GM15510 (cell line): ENCODE results near the gene IFI6.

Source experiments
- POLR2A ChIP-seq: IDR thresholded peaks from 3 replicates; pipeline ENCODE4 v1.6.1; 2011; ENCODE audit warnings: borderline replicate concordance; ENCODE audit not compliant: insufficient read length; ENCODE audit errors: extremely low read depth

Gene IFI6

DNA sequence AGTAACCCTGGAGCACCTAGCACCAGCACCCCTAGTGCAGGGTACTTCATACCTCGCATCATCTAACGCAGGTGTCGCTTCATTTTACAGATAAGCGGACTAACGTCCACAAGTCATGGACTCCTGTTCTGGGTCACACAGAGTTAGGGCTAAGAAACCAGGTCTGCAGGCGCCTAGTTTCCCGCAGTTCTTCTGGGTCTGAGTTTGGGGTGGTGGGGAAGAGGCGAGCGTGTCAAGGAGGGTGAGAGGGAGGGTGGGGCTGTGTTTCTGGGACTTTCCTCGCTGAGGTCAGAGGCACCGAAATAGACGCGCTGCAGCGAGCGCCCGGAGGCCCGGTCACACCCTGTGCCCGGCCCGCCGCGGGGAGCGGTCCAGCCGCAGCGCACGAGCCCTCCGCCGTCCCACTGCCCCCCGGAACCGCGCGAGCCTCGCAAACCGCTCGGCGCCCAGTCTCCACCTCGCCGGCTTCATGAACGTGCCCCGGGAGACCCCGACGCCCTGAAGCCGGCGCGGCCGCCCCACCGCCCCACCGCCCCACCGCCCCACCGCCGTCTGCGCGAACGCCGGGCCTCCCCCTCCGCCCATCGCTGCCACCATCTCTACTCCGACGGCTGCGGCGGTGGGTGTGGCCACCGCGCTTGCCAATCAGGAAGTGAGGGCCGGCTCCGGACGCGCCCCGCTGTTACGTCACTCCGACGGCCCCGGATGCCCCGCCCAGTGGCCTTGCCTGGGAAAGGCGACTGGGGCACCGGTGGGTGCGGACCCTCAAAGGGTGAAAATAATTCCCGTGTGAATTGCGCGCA lies 12.3 kb downstream of the IFI6 start:
- TF ChIP-seq POLR2A: peak; percentile 72

DNA sequence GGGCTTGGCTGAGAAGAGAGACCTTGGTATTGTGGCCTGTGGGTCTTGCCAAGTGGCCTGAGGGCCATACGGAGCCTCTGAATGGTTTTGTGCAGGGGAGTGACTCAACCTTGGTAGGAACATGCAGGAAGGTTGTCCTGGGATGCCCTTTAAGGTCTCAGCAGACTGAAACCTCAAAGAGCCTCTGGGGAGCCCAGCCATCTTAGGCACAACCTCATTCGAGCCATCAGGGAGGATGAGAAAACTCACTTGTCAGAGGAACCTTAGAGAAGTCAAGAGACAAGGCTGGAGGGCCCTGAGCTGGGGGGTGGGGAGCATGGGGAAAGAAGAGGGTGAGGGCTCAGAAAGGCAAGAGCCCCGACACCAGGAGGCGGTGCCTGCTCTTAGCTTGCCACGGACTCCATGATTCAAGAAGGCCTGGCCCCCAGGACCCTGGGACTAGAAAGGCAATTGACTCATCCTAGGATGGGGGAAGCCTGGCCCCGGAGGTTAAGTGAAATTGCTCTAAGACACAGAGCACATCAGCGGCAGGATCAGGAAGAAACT lies 13.0 kb downstream of the IFI6 start:
- TF ChIP-seq POLR2A: no peak

DNA sequence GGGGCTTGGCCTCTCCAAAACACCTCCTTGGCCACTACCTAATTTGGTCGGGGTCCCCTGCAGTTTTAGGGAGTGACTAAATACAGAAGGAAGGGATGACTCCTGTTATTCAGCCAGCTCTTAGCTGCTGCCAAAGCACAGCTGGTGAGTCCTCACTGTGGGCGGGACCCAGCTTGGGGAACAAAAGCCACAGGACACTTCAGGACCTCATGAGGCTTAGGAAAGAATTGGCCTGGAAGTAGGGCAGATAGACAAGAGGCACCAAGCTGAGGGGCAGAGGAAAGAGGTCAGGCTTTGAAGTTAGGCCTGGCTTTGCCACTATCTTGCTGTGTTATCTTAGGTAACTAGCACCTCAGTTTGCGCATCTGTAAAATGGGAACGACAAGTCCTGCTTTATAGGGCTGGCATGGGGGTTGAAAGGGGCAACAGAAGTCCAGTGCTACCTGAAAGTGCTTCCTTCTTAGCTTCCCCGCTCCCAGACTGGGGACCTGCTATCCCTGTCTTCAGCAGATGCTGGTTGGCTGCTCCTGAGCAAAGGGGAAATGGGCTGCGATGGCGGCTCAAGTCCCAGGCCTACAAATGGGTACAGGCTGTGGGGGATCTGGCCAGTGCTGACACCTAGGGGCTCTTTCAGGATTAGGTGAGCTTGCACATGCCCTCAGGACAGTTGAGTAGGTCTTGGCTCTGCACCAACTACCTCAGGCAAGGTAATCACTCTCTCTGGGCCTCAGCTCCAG lies 15.7 kb downstream of the IFI6 start:
- TF ChIP-seq POLR2A: no peak

DNA sequence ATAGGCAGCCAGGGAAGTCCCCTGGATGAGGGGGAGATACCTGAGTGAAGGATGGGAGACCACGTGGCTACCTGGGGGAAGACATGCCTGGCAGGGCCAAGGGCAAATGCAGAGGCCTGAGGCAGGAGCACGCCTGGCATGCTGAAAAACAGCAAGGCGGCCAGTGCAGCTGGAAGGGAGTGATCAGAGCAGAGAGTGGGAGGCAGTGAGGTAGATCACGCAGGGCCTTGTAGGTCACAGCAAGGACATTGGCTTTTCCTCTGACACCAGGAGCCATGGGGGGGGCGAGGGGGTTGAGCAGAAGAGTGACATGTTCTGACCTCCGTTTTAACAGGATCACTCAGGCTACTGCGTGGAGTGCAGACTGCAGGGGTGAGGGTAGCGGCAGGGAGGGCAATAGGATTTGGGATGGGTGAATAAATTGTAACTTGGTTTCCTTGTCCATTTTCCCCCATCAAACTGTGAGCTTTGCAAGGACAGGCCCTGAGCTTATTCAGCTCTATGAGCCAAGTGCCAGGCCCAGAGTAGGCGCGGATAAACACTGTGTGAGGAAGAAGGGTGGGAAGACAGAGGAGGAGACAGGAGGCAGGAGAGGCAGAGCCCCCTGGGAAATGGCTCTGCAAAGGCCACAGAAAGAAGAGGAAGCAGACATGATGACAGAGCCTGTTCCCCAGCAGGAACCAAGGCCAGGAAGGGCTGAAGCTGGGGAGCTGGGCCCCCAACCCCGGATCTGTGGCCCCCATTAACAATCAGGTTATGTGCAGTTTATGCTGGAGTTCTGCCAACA lies 16.6 kb downstream of the IFI6 start:
- no peak for TF ChIP-seq POLR2A

DNA sequence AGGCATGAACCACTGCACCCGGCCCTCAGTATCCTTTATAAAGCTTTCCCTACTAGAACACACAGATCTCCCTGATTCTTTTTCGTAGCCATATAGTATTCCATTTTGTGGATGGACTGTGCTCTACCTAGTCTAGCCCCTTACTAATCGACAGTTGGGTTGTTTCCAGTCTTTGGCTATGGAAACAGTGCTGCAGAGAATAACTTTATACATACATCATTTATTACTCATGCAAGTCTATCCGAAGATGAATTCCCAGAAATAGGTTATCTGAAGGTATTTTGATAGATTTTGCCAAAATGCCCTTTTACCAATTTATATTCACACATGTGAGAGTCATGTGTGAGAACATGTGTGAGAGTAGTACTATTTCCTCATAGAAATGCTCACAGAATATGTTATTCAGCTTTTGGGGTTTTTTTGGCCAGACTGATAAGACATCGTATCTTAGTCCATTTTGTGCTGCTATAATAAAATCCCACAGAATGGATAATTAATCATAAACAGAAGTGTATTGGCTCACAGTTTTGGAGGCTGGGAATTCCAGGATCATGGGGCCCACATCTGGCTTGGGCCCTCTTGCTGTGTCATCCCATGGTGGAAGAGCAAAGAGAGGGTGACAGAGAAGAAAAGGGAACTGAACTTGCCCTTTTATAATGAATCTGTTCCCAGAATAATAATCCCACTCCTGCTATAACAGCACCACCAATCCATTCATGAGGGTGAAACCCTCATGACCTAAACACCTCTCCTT lies 19.7 kb downstream of the IFI6 start:
- TF ChIP-seq POLR2A: no peak

DNA sequence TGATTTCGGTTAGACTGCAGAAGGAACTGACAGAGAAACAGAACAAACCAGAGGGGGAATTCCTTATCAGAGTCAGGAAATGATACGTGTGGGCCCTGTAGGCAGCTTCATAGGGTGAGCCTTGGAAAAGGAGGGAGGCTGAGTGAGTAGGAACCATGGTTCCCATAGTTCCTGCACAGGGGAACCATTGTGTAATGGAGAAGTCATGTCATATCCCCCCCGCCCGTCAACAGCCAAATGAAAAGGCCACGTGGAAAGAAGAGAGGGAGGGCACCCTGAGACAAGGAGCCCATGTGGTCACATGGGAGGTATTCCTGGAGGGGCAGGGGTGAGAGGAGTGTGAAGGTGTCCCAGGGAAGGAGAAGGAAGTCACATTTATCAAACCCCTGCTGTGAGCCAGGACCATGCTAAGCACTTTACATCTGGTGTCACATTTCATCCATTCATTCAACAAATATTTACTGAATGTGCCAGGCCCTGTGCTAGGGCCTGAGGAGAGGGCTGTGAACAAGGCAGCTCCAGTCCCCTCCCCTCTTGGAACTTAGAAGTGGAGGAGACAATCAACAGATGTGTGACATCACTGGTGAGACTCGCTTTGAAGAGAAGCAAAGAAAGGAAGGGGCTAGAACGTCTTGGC lies 21.3 kb downstream of the IFI6 start:
- no peak for TF ChIP-seq POLR2A

DNA sequence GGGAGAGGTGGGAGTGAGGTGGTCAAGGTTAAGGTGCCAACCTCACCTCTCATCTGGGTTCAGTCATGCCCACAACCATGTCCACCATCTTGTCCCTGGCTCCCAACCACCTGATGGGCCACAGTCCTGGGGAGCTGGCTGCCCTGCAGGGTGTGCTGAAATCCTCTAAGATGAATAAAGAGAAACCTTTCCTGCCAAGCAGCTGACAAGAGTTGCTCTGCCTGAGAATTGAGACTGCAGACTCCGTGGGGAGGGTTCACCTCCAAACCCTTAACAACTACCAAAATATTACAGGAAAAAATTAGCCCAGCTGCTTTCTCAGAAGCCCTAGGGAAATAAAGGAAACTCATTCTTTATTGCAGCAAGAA lies 21.8 kb downstream of the IFI6 start:
- no peak for TF ChIP-seq POLR2A

DNA sequence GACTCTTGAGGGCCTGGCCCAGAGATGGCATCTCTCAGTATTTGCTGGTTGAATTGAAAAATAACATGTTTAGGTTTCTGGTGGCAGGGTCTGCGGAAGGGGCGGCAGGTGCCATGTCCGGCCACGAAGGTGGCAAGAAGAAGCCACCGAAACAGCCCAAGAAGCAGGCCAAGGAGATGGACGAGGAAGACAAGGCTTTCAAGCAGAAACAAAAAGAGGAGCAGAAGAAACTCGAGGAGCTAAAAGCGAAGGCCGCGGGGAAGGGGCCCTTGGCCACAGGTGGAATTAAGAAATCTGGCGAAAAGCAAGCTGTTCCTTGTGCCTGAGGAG lies 22.7 kb downstream of the IFI6 start:
- no peak for TF ChIP-seq POLR2A

DNA sequence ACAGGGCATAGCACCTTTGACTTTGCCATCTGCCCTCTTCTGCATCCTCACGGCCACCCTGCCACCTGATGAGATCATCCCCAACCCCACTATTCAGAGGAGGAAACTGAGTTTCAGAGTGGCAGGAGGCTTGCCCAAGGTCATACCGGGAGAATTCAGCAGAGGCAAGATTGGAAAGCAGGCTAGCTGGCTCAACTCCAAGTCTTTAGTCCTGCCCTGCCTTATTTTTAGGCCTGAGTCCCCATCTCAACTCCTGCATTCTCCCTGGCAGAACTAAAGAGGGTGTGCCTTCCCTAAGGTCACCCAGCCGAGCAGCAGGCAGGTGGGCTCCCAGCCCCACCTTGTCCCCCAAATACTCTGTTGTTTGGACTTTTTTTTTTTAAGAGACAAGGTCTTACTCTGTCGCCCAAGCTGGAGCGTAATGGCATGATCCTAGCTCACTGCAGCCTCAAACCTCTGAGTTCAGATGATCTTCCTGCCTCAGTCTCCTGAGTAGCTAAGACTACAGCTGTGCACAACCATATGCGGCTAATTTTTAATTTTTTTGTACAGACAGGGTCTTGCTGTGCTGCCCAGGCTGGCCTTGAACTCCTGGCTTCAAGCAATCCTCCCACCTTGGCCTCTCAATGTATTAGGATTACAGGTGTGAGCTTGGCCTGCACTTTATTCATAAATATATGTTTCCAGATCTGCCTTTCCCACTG lies 23.2 kb downstream of the IFI6 start:
- TF ChIP-seq POLR2A: no peak

DNA sequence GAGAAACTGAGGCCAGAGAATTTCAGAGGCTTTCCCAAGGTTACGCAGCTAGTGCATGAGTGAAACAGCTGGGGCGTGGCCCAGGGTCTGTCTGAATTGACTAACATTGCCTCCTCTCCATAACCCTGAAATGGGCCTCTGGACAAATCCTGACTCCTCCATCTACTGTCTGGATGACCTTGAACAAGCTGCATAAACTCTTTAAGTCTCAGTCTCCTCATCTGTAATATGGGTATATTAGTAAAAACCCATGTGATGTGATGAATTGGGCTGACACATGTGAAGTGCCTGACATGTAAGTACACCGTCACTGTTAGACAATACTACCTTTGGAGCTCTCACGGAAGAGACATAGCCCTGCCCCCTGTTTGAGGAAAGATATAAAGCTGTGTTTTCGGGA lies 24.7 kb downstream of the IFI6 start:
- no peak for TF ChIP-seq POLR2A

DNA sequence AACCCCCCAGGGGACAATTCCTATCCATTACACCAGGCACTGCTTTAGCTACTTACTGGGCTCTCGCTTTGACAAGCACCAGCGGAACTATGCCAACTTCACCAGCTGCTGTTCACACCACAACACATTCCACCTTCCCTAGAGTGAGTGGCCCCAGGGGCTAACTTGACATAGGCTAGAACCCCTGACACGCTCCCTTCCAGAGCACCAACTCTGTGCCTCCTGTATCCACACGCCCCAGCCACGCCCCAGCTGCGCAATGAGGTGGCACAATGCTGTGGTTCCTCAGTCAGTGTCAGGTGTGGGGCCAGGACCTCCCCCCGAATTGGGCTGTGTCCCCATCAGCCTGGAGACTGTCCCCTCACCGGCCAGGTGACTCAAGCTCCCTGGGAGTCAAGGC lies 25.3 kb downstream of the IFI6 start:
- no peak for TF ChIP-seq POLR2A

DNA sequence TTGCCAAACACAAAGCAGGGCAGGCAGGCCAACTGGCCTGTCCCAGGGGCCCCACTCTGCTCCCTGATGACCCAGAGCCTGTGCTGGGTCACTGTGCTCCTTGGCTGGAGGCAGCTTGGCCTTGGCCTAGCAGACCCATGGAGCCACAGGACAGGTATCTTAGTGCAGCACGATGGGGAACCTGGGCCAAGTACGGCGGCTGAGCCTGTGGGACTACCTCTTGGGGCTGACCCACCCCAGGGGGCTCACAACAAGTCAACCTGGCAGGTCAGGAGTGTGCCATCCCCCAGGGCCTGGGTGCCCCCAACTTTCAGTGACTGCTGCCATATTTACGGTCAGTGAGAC lies 26.9 kb downstream of the IFI6 start:
- no peak for TF ChIP-seq POLR2A

DNA sequence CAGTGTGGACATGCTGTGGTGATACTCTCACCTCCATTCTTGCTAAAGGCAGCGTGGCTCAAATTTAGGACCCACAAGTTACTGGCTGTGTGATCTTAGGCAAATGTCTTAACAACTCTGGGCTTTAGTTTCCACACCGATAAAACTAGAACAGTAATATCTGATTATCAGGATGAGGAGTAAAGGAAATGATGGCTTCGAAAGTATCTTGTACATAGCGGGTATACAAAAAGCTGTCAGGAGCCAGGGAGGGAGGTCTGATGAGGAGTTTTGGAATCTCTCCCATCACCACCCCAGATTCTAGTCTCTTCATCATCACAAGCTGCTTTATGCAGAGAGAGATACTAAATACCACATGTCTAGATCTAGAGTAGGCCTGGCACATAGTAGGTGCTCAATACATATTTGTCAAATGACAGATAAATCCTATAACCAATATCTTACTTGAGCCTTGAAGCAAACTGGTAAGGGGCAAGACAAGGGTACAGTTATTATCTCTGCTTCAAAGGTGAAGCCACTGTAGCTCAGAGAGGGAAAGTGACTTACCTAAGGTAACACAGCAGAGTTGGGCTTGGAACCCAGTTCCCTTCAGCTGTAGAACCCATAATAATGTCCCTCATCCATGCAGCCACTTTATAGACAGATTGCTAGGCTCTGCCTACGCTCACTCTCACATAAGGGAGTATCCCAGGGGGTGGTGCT lies 27.5 kb downstream of the IFI6 start:
- no peak for TF ChIP-seq POLR2A
